CD14-positive monocyte (primary cell): ENCODE measurements around the gene USP48. TPM values are rescaled to one million over a fixed set of nuclear protein-coding genes. Genes with fewer than 3 reads are reported as not detected.

Experiments used
- DNase-seq, 3 donors: peaks; one replicate each; pipeline ENCODE4 v3.0.0-alpha.2; 2011 to 2022
- H2AFZ ChIP-seq: 2 replicates; pipeline ENCODE4 v1.6.0; 2012; ENCODE audit warnings: mild to moderate bottlenecking, low read depth, low read length, inconsistent platforms; ENCODE audit not compliant: insufficient read depth, poor library complexity, severe bottlenecking
- H3K27ac ChIP-seq, 2 donors: 1 replicate in 1 of 2; 2 replicates in 1 of 2; pipeline ENCODE4 v1.5.1; 2012 to 2013; ENCODE audit warnings: low read length in 2 of 2, control low read depth in 1 of 2, inconsistent platforms in 1 of 2, low read depth in 1 of 2, mild to moderate bottlenecking in 1 of 2
- H3K27me3 ChIP-seq, 2 donors: one replicate each; pipeline versions ENCODE4 v1.6.0 to v1.6.1; 2011 to 2013; ENCODE audit warnings: low read length in 2 of 2; ENCODE audit not compliant: control insufficient read depth in 2 of 2, insufficient read depth in 2 of 2
- H3K36me3 ChIP-seq, 2 donors: replicated peaks in 1 of 2; 1 replicate in 1 of 2; 2 replicates in 1 of 2; pipeline versions ENCODE4 v1.5.1 to v1.6.1; 2012 to 2013; ENCODE audit warnings: low read length in 2 of 2, control low read depth in 1 of 2, inconsistent platforms in 1 of 2, mild to moderate bottlenecking in 1 of 2; ENCODE audit not compliant: insufficient read depth in 2 of 2, control insufficient read depth in 1 of 2
- H3K4me1 ChIP-seq, 2 donors: 1 replicate in 1 of 2; 2 replicates in 1 of 2; pipeline versions ENCODE4 v1.5.1 to v1.6.1; 2012 to 2013; ENCODE audit warnings: low read length in 2 of 2, control low read depth in 1 of 2, inconsistent platforms in 1 of 2, mild to moderate bottlenecking in 1 of 2, moderate library complexity in 1 of 2; ENCODE audit not compliant: insufficient read depth in 2 of 2, control insufficient read depth in 1 of 2
- H3K4me2 ChIP-seq: replicated peaks from 2 replicates; pipeline ENCODE3; 2012; ENCODE audit warnings: low read length, moderate library complexity, mild to moderate bottlenecking; ENCODE audit not compliant: poor library complexity, severe bottlenecking; ENCODE audit errors: extremely low read depth
- H3K4me3 ChIP-seq, 3 experiments: fragments of 200-600 bp in 1 of 3; sonication (generic) in 1 of 3; replicated peaks in 1 of 3; 1 replicate in 2 of 3; 2 replicates in 1 of 3; pipeline ENCODE4 v1.5.1; 2011 to 2013; ENCODE audit warnings: low read length in 3 of 3, mild to moderate bottlenecking in 3 of 3, control low read depth in 2 of 3, low read depth in 2 of 3, inconsistent platforms in 1 of 3, moderate library complexity in 1 of 3
- H3K79me2 ChIP-seq: 2 replicates; pipeline ENCODE4 v1.6.0; 2012; ENCODE audit warnings: mild to moderate bottlenecking, control low read depth, inconsistent platforms, low read length, moderate library complexity; ENCODE audit not compliant: insufficient read depth
- H3K9ac ChIP-seq: 2 replicates; pipeline ENCODE4 v1.6.0; 2017; ENCODE audit warnings: low read length, mild to moderate bottlenecking; ENCODE audit not compliant: insufficient read depth, poor library complexity, severe bottlenecking
- H3K9me3 ChIP-seq, 2 donors: replicated peaks in 1 of 2; 1 replicate in 1 of 2; 2 replicates in 1 of 2; pipeline versions ENCODE4 v1.5.1 to v1.6.1; 2012 to 2013; ENCODE audit warnings: low read length in 2 of 2, control low read depth in 1 of 2; ENCODE audit not compliant: control insufficient read depth in 1 of 2, insufficient read depth in 1 of 2
- H4K20me1 ChIP-seq: 2 replicates; pipeline ENCODE4 v1.6.0; 2012; ENCODE audit warnings: mild to moderate bottlenecking, low read length, control low read depth, moderate library complexity; ENCODE audit not compliant: insufficient read depth
- H3K27ac Mint-ChIP-seq, 7 donors: one replicate each; pipeline ENCODE4 v1.8.0; 2020; ENCODE audit warnings: mild to moderate bottlenecking in 7 of 7, mixed read lengths in 7 of 7, moderate library complexity in 6 of 7, inconsistent platforms in 2 of 7
- H3K27me3 Mint-ChIP-seq, 3 donors: one replicate each; pipeline ENCODE4 v1.8.0; 2021 to 2022; ENCODE audit warnings: low read depth in 3 of 3, mild to moderate bottlenecking in 3 of 3, mixed read lengths in 3 of 3, moderate library complexity in 3 of 3, inconsistent platforms in 1 of 3
- H3K36me3 Mint-ChIP-seq, 2 donors: one replicate each; pipeline ENCODE4 v1.8.0; 2020; ENCODE audit warnings: mixed read lengths in 2 of 2, inconsistent platforms in 1 of 2, mild to moderate bottlenecking in 1 of 2
- H3K4me1 Mint-ChIP-seq: one replicate; pipeline ENCODE4 v1.8.0; 2020; ENCODE audit warnings: mild to moderate bottlenecking, mixed read lengths
- H3K4me3 Mint-ChIP-seq, 2 donors: one replicate each; pipeline ENCODE4 v1.8.0; 2020; ENCODE audit warnings: mild to moderate bottlenecking in 2 of 2, mixed read lengths in 2 of 2, moderate library complexity in 1 of 2
- H3K9me3 Mint-ChIP-seq, 7 donors: one replicate each; pipeline ENCODE4 v1.8.0; 2020 to 2022; ENCODE audit warnings: mixed read lengths in 7 of 7, mild to moderate bottlenecking in 6 of 7, moderate library complexity in 6 of 7, inconsistent platforms in 2 of 7
- WGBS: methylation state at CpG from one replicate; pipeline ENCODE4 v1.1.5; 2013; ENCODE audit warnings: missing lambda C conversion rate; ENCODE audit not compliant: insufficient coverage; 5-methylcytosine and 5-hydroxymethylcytosine counted together
- intact Hi-C, 2 donors: fragments of 100-400 bp; cut with micrococcal nuclease; formaldehyde crosslinking; loops; one replicate each; pipeline versions ENCODE4 v1.15.0 to v1.15.1; 2023
- polyA plus RNA-seq, 3 donors: library from polyadenylated mRNA; depleted of rRNA in 1 of 3; unstranded in 2 of 3; stranded (reverse) in 1 of 3; fragments of 300-500 nt in 2 of 3; fragments of >200 nt in 1 of 3; fragmentation: Illumina TruSeq in 2 of 3; gene quantifications; 1 replicate in 2 of 3; 2 replicates in 1 of 3; pipeline ENCODE4 v1.2.3, GENCODE V29; 2012 to 2021
- TF ChIP-seq, protein P1 (sequence below): fragments of 200-600 bp; IDR thresholded peaks from one replicate; pipeline ENCODE4 v1.8.0; 2022; ENCODE audit warnings: antibody characterized with exemption, mild to moderate bottlenecking

USP48 gene
- polyA plus RNA-seq, 3 donors = 26.5 to 40.2 (median 34.3) TPM

DNA sequence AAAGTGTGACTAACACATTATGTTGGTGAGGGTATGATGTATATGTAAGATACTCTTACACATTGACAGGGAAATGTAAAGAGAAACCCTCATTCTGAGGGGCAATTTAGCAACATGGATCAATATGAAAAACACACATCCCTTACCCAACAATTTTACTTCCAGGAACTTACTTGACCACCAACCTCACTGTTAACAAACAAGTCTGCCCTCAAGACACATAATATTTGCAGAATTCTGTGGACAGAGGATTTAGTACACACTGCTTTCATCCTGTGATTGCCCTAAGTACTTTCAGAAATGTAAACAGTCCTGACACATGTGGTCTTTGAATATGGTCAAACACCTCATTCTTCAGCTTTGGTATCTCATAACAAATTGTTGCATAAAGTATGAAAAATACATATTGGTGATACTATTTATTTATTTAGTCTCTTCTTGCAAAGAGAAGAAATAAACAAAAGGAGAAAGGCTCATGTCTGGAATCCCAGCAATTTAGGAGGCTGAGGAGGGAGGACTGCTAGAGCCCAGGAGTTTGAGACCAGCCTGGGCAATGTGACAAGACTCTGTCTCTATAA lies 6.9 kb downstream of the USP48 start:
- no peak overlapping the region for H3K4me3 Mint-ChIP-seq
- DNase-seq = no peak
- intact Hi-C loops = no loop called here
- no peaks in the 10 kb centered on the region for H3K27me3 ChIP-seq
- H3K4me2 ChIP-seq = no peak overlapping the region
- H3K27ac ChIP-seq = peak overlapping the region in 1 of 2 donors; percentile 62
- no peaks in the 10 kb centered on the region for H3K36me3 ChIP-seq
- H3K4me1 Mint-ChIP-seq = peaks cover 74% of the 10 kb centered on the region
- TF ChIP-seq, protein P1, sequence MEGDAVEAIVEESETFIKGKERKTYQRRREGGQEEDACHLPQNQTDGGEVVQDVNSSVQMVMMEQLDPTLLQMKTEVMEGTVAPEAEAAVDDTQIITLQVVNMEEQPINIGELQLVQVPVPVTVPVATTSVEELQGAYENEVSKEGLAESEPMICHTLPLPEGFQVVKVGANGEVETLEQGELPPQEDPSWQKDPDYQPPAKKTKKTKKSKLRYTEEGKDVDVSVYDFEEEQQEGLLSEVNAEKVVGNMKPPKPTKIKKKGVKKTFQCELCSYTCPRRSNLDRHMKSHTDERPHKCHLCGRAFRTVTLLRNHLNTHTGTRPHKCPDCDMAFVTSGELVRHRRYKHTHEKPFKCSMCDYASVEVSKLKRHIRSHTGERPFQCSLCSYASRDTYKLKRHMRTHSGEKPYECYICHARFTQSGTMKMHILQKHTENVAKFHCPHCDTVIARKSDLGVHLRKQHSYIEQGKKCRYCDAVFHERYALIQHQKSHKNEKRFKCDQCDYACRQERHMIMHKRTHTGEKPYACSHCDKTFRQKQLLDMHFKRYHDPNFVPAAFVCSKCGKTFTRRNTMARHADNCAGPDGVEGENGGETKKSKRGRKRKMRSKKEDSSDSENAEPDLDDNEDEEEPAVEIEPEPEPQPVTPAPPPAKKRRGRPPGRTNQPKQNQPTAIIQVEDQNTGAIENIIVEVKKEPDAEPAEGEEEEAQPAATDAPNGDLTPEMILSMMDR = no peak
- H3K4me3 ChIP-seq = no peak overlapping the region
- peaks cover 0 to 8% of the 10 kb centered on the region in 2 donors for H3K36me3 Mint-ChIP-seq
- H3K4me1 ChIP-seq = peaks cover 61 to 66% of the 10 kb centered on the region in 2 donors
- no peaks in the 10 kb centered on the region for H3K9me3 ChIP-seq
- H3K27me3 Mint-ChIP-seq = no peaks in the 10 kb centered on the region
- peaks cover 0 to 2% (median 0%) of the 10 kb centered on the region in 7 donors for H3K9me3 Mint-ChIP-seq
- no peak overlapping the region for H2AFZ ChIP-seq
- no peak overlapping the region for H3K9ac ChIP-seq
- H3K27ac Mint-ChIP-seq = peak overlapping the region; percentile 11 to 77 (median 63)
- H3K79me2 ChIP-seq = peaks cover 100% of the 10 kb centered on the region
- H4K20me1 ChIP-seq = peaks cover 29% of the 10 kb centered on the region

DNA sequence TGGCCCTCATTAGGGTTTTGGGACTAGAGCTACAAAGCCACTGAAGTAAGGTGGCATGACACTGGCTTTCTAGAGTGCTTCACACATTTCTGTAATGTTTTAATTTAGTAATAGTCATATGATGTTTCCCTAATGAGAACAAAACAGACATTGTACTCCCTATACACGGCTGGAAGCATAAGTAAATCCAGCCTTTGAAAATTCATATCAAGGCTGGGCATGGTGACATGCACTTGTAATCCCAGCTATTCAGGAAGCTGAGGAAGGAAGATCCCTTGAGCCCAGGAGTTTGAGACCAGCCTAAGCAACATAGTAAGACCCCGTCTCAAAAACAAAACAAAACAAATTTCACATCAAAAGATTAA lies 7.4 kb downstream of the USP48 start:
- H3K9me3 ChIP-seq = no peaks in the 10 kb centered on the region
- WGBS = no CpG with 5 or more reads among the region's 2 CpGs
- H3K4me3 ChIP-seq = no peak overlapping the region
- peak overlapping the region; percentile 18 to 83 (median 73) for H3K27ac Mint-ChIP-seq
- TF ChIP-seq, protein P1 = no peak
- peak overlapping the region in 1 of 2 donors; percentile 62 for H3K27ac ChIP-seq
- H3K4me3 Mint-ChIP-seq = no peak overlapping the region
- peaks cover 62 to 66% of the 10 kb centered on the region in 2 donors for H3K4me1 ChIP-seq
- peaks cover 29% of the 10 kb centered on the region for H4K20me1 ChIP-seq
- no peak overlapping the region for H3K4me2 ChIP-seq
- no peak overlapping the region for H3K9ac ChIP-seq
- peaks cover 100% of the 10 kb centered on the region for H3K79me2 ChIP-seq
- no peaks in the 10 kb centered on the region for H3K27me3 Mint-ChIP-seq
- H3K9me3 Mint-ChIP-seq = peaks cover 0 to 2% (median 0%) of the 10 kb centered on the region in 7 donors
- H3K27me3 ChIP-seq = no peaks in the 10 kb centered on the region
- DNase-seq = no peak
- H3K36me3 Mint-ChIP-seq = peaks cover 0 to 8% of the 10 kb centered on the region in 2 donors
- H2AFZ ChIP-seq = no peak overlapping the region
- peaks cover 77% of the 10 kb centered on the region for H3K4me1 Mint-ChIP-seq
- no peaks in the 10 kb centered on the region for H3K36me3 ChIP-seq
- intact Hi-C loops = no loop called here
